SK-N-SH (cell line): ENCODE data around the gene ZNF8. TPM values are rescaled to one million over a fixed set of nuclear protein-coding genes. Genes with fewer than 3 reads are reported as not detected.

ENCODE experiments used
- CTCF ChIA-PET: fragments of 300-600, 350-600 bp; formaldehyde crosslinking; extraction: SDS; loops from one replicate; lab custom pipeline; 2021; lab: Yijun Ruan, JAX
- POLR2A ChIA-PET: fragments of 350-600 bp; sonication (Branson Sonifier 250); formaldehyde crosslinking; extraction: SDS; loops from one replicate; lab custom pipeline; 2020; ENCODE audit warnings: antibody characterized with exemption, inconsistent platforms; lab: Yijun Ruan, JAX
- DNase-seq: peaks from one replicate; pipeline ENCODE4 v3.0.0; 2012
- H2AFZ ChIP-seq: fragments of 200-600 bp; sonication (generic); 2 replicates; pipeline ENCODE4 v1.8.1; 2016; ENCODE audit warnings: antibody characterized with exemption, mild to moderate bottlenecking, low read depth
- H3F3A ChIP-seq: fragments of 200-600 bp; sonication (generic); replicated peaks from 2 replicates; pipeline ENCODE3; 2016; ENCODE audit warnings: antibody characterized with exemption, mild to moderate bottlenecking; ENCODE audit not compliant: insufficient read depth
- H3K27ac ChIP-seq, 2 experiments: fragments of 200-500 bp in 1 of 2; fragments of 200-600 bp in 1 of 2; sonication (Bioruptor generic) in 1 of 2; sonication (generic), shearing (Covaris generic) in 1 of 2; 2 replicates each; pipeline versions ENCODE4 v1.5.1 to v1.6.1; 2014 to 2016; ENCODE audit warnings: low read depth in 2 of 2, inconsistent platforms in 1 of 2, low read length in 1 of 2, mild to moderate bottlenecking in 1 of 2, mixed read lengths in 1 of 2
- H3K27me3 ChIP-seq: fragments of 200-600 bp; sonication (generic), shearing (Covaris generic); 2 replicates; pipeline ENCODE4 v1.6.1; 2016; ENCODE audit warnings: mixed run types; ENCODE audit not compliant: insufficient read depth
- H3K36me3 ChIP-seq, 2 experiments: fragments of 200-500 bp in 1 of 2; fragments of 200-600 bp in 1 of 2; sonication (Bioruptor generic) in 1 of 2; sonication (generic) in 1 of 2; replicated peaks in 1 of 2; 2 replicates each; pipeline versions ENCODE3 to v1.5.1; 2014 to 2016; ENCODE audit warnings: low read length in 1 of 2, mild to moderate bottlenecking in 1 of 2; ENCODE audit not compliant: insufficient read depth in 2 of 2, control insufficient read depth in 1 of 2
- H3K4me1 ChIP-seq, 2 experiments: fragments of 200-500 bp in 1 of 2; fragments of 200-600 bp in 1 of 2; sonication (Bioruptor generic) in 1 of 2; sonication (generic), shearing (Covaris generic) in 1 of 2; 2 replicates each; pipeline versions ENCODE4 v1.5.1 to v1.6.1; 2014 to 2016; ENCODE audit warnings: low read depth in 1 of 2, low read length in 1 of 2, mixed run types in 1 of 2; ENCODE audit not compliant: insufficient read depth in 2 of 2, control insufficient read depth in 1 of 2
- H3K4me2 ChIP-seq: fragments of 200-600 bp; sonication (generic), shearing (Covaris generic); 2 replicates; pipeline ENCODE4 v1.6.1; 2017; ENCODE audit warnings: mixed run types
- H3K4me3 ChIP-seq, 2 experiments: fragments of 200-500 bp in 1 of 2; fragments of 200-600 bp in 1 of 2; sonication (Bioruptor generic) in 1 of 2; sonication (generic), shearing (Covaris generic) in 1 of 2; 2 replicates each; pipeline versions ENCODE4 v1.5.1 to v1.8.1; 2014 to 2016; ENCODE audit warnings: low read depth in 2 of 2, inconsistent platforms in 1 of 2, low read length in 1 of 2, mild to moderate bottlenecking in 1 of 2, mixed read lengths in 1 of 2, moderate library complexity in 1 of 2
- H3K79me2 ChIP-seq: fragments of 200-600 bp; sonication (generic); 2 replicates; pipeline ENCODE4 v1.8.1; 2017; ENCODE audit warnings: mild to moderate bottlenecking; ENCODE audit not compliant: insufficient read depth
- H3K9ac ChIP-seq: fragments of 200-600 bp; sonication (generic); 2 replicates; pipeline ENCODE4 v1.6.1; 2017; ENCODE audit warnings: mixed run types
- H3K9me2 ChIP-seq: fragments of 200-600 bp; sonication (generic); 2 replicates; pipeline ENCODE4 v1.6.1; 2017; ENCODE audit warnings: mixed run types
- H3K9me3 ChIP-seq: fragments of 200-600 bp; sonication (generic); 2 replicates; pipeline ENCODE4 v1.6.1; 2017; ENCODE audit warnings: mixed run types, mild to moderate bottlenecking, moderate library complexity
- H4K20me1 ChIP-seq: fragments of 200-600 bp; sonication (generic); 2 replicates; pipeline ENCODE4 v1.6.1; 2017; ENCODE audit warnings: mild to moderate bottlenecking, mixed run types; ENCODE audit not compliant: insufficient read depth
- FOXM1 ChIP-seq: IDR thresholded peaks from 2 replicates; pipeline ENCODE4 v1.4.0; 2012; ENCODE audit warnings: low read depth, mild to moderate bottlenecking
- GABPA ChIP-seq: IDR thresholded peaks from 2 replicates; pipeline ENCODE4 v1.4.0; 2012; ENCODE audit warnings: low read depth, mild to moderate bottlenecking
- GATA2 ChIP-seq: sonication (generic); formaldehyde crosslinking; IDR thresholded peaks from 2 replicates; pipeline ENCODE4 v1.5.0; 2020; ENCODE audit warnings: mild to moderate bottlenecking, missing genetic modification reagents
- MEF2A ChIP-seq: IDR thresholded peaks from 2 replicates; pipeline ENCODE4 v1.4.0; 2012; ENCODE audit warnings: low read depth, borderline replicate concordance
- RAD21 ChIP-seq: IDR thresholded peaks from 2 replicates; pipeline ENCODE4 v1.6.1; 2012; ENCODE audit warnings: mild to moderate bottlenecking, low read length
- RXRA ChIP-seq: IDR thresholded peaks from 2 replicates; pipeline ENCODE4 v1.4.0; 2012; ENCODE audit warnings: low read depth, mild to moderate bottlenecking, borderline replicate concordance
- SMC3 ChIP-seq: IDR thresholded peaks from 2 replicates; pipeline ENCODE4 v1.6.1; 2012; ENCODE audit warnings: low read depth, low read length, improper control_type of control experiment
- WGBS: methylation state at CpG from one replicate; pipeline ENCODE4 v1.1.6; 2017; ENCODE audit warnings: low lambda C conversion rate; 5-methylcytosine and 5-hydroxymethylcytosine counted together
- polyA plus RNA-seq, 3 experiments: library from polyadenylated mRNA; depleted of rRNA; stranded (reverse); fragments of >200 nt; gene quantifications; 2 replicates each; pipeline ENCODE4 v1.2.3, GENCODE V29; 2012
- TF ChIP-seq, protein P1 (sequence below): IDR thresholded peaks from 2 replicates; pipeline ENCODE4 v1.6.1; 2012; ENCODE audit warnings: mild to moderate bottlenecking, low read depth, low read length, moderate library complexity
- TF ChIP-seq, protein P2 (sequence below): IDR thresholded peaks from 2 replicates; pipeline ENCODE4 v1.4.0; 2012; ENCODE audit warnings: low read depth, borderline replicate concordance
- TF ChIP-seq, protein P3 (sequence below): fragments of 200-600 bp; sonication (generic); IDR thresholded peaks from 2 replicates; pipeline ENCODE4 v1.6.1; 2017; ENCODE audit warnings: antibody characterized with exemption, mild to moderate bottlenecking, moderate library complexity
- TF ChIP-seq, protein P4 (sequence below): fragments of 150-350 bp; IDR thresholded peaks from 2 replicates; pipeline ENCODE4 v1.6.1; 2016; ENCODE audit warnings: mild to moderate bottlenecking, low read depth, low read length

Gene ZNF8
- polyA plus RNA-seq, 1 of the 3 experiments (the other 2 are of a cell fraction), result 1.4 TPM

DNA sequence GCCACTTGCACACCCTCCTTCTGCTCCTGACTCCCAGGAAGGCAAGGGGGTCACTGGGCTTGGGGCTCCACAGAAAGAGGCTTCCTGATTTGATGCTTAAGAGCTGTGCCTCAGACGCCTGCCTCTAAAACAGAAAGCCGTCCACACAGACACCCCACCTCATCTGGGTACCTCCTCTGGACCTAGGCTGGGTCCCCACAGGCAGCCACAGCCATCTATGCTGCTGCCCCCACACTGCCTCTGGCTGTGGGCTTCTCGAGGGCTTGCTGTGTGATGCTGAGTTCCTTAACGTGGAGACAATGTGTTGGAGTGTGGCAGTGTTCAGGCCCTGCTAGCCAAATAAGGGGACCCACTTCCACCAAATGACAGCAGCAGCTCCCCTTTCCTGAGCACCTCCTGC lies 39.5 kb downstream of the ZNF8 start:
- TF ChIP-seq GABPA (no peak), RXRA (no peak), RAD21 (no peak), MEF2A (no peak), FOXM1 (no peak), GATA2 (no peak), SMC3 (no peak)
- TF ChIP-seq, protein P1, sequence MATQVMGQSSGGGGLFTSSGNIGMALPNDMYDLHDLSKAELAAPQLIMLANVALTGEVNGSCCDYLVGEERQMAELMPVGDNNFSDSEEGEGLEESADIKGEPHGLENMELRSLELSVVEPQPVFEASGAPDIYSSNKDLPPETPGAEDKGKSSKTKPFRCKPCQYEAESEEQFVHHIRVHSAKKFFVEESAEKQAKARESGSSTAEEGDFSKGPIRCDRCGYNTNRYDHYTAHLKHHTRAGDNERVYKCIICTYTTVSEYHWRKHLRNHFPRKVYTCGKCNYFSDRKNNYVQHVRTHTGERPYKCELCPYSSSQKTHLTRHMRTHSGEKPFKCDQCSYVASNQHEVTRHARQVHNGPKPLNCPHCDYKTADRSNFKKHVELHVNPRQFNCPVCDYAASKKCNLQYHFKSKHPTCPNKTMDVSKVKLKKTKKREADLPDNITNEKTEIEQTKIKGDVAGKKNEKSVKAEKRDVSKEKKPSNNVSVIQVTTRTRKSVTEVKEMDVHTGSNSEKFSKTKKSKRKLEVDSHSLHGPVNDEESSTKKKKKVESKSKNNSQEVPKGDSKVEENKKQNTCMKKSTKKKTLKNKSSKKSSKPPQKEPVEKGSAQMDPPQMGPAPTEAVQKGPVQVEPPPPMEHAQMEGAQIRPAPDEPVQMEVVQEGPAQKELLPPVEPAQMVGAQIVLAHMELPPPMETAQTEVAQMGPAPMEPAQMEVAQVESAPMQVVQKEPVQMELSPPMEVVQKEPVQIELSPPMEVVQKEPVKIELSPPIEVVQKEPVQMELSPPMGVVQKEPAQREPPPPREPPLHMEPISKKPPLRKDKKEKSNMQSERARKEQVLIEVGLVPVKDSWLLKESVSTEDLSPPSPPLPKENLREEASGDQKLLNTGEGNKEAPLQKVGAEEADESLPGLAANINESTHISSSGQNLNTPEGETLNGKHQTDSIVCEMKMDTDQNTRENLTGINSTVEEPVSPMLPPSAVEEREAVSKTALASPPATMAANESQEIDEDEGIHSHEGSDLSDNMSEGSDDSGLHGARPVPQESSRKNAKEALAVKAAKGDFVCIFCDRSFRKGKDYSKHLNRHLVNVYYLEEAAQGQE, result no peak
- TF ChIP-seq, protein P2, sequence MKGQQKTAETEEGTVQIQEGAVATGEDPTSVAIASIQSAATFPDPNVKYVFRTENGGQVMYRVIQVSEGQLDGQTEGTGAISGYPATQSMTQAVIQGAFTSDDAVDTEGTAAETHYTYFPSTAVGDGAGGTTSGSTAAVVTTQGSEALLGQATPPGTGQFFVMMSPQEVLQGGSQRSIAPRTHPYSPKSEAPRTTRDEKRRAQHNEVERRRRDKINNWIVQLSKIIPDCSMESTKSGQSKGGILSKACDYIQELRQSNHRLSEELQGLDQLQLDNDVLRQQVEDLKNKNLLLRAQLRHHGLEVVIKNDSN, result no peak
- TF ChIP-seq, protein P3, sequence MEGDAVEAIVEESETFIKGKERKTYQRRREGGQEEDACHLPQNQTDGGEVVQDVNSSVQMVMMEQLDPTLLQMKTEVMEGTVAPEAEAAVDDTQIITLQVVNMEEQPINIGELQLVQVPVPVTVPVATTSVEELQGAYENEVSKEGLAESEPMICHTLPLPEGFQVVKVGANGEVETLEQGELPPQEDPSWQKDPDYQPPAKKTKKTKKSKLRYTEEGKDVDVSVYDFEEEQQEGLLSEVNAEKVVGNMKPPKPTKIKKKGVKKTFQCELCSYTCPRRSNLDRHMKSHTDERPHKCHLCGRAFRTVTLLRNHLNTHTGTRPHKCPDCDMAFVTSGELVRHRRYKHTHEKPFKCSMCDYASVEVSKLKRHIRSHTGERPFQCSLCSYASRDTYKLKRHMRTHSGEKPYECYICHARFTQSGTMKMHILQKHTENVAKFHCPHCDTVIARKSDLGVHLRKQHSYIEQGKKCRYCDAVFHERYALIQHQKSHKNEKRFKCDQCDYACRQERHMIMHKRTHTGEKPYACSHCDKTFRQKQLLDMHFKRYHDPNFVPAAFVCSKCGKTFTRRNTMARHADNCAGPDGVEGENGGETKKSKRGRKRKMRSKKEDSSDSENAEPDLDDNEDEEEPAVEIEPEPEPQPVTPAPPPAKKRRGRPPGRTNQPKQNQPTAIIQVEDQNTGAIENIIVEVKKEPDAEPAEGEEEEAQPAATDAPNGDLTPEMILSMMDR, result no peak
- TF ChIP-seq, protein P4, sequence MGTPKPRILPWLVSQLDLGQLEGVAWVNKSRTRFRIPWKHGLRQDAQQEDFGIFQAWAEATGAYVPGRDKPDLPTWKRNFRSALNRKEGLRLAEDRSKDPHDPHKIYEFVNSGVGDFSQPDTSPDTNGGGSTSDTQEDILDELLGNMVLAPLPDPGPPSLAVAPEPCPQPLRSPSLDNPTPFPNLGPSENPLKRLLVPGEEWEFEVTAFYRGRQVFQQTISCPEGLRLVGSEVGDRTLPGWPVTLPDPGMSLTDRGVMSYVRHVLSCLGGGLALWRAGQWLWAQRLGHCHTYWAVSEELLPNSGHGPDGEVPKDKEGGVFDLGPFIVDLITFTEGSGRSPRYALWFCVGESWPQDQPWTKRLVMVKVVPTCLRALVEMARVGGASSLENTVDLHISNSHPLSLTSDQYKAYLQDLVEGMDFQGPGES, result no peak
- TF ChIP-seq, all 33 proteins: peak for 0
- WGBS, result 64% methylated on average over 4 of the region's 4 CpGs
- ChIA-PET CTCF (no interaction called here), POLR2A (interaction anchor here (1.1 kb wide), 1 partner anchor 29 kb away, joined by 3 read pairs; no protein-coding TSS in a partner anchor)
- Histone ChIP-seq H3K9me3 (no peaks in the 10 kb centered on the region), H3K4me2 (no peak overlapping the region), H2AFZ (no peak overlapping the region), H3K4me3 (no peak overlapping the region), H3K27ac (no peak overlapping the region), H3K79me2 (peaks cover 5% of the 10 kb centered on the region; the same call in 1 of the 2 replicates), H3K9ac (no peak overlapping the region), H3F3A (peaks cover 3% of the 10 kb centered on the region), H3K4me1 (no peaks in the 10 kb centered on the region), H4K20me1 (peaks cover 5% of the 10 kb centered on the region; the same call in 1 of the 2 replicates), H3K27me3 (no peaks in the 10 kb centered on the region), H3K36me3 (peaks cover 24 to 26% of the 10 kb centered on the region in 2 experiments), H3K9me2 (no peaks in the 10 kb centered on the region)
- no peak for DNase-seq
